ENCODE data around the gene CNIH3.
A peak's percentile ranks its signal among the peaks of the same experiment; 100 is the strongest.

CNIH3 gene

DNA sequence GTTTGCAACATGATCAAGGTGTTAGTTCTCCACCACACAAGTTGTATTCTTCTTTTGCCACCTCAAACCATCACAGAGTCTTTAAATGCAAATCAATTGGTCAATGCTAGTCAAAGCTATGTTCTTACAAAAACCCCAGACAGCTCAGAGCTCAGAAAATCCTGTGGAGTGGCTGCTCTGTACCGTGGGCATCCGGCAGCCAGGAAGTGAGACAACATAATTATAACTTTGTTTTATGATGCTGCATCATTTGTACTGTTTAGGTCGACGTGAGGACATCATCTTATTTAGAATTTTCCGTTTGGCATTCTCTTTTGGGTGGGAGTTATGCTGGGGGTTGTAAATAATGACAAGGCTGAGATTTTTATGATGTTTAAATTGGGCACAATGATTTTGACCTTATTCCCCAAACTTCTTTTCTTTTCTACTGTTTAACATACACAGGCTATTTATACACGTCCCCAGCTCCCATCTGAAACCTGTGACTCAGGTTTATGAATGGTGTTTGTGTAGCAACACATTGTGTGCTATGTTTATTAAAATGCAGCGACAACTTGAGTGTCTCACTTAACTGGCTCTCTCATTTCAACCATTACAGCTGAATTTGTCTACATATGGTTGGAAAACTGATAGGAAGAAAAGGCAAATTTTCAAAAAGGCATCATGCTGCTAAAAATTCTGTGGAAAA, 124.0 kb downstream of the CNIH3 start:
- DNase-seq (ENCODE audit: low read depth in 2 of 3, low spot score in 1 of 3), result no peak

DNA sequence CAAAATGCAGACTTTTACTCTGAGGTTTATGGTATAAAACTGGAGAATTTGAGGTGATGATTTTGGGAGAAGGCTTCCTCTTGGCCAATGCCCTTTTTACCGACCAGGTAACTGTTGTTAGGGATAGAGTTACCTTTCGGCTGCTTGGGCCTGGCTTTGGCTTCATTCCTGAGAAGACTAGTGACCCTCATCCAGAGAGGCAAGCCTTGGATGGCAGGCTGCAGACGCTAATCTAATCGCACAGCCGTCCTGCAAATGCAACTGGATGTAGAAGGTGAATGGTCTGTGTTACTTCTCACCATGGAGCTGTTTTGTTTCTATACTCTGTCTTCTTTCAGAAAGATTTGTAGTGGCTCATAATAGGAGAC, 124.6 kb downstream of the CNIH3 start:
- no peak for DNase-seq (ENCODE audit: low read depth in 2 of 3, low spot score in 1 of 3)

- no peak for DNase-seq (ENCODE audit: low read depth in 2 of 3, low spot score in 1 of 3)
Measured at GRCh38 chr1:224742349-224742748, 126.2 kb downstream of the CNIH3 start.

DNA sequence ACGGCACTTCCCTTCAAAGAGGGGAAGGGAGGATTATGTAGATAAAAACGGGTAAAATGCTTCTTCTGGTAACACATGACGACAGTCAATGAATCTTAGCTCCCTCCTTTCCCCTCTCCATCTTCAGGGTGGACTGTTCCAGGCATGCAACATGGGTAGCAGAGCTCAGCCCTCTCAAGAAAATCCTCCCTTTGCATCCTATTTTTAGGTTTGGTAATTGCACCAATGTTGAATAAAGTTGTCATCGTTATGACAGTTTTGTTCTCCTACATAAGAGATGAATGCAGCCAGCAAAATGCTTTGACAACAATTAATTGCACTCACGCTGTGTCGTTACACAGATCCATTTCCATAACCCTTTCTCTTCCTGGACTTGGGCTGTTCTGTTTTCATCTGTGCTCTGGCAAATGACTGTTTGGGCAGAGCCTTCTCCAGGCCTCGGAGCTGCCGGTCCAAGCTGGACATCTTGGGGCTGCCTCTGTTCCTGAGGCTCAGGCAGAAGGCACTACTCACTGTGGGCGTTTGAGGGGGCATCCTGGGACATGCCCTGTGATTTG, 127.6 kb downstream of the CNIH3 start:
- DNase-seq (ENCODE audit: low read depth in 2 of 3, low spot score in 1 of 3), result no peak

DNA sequence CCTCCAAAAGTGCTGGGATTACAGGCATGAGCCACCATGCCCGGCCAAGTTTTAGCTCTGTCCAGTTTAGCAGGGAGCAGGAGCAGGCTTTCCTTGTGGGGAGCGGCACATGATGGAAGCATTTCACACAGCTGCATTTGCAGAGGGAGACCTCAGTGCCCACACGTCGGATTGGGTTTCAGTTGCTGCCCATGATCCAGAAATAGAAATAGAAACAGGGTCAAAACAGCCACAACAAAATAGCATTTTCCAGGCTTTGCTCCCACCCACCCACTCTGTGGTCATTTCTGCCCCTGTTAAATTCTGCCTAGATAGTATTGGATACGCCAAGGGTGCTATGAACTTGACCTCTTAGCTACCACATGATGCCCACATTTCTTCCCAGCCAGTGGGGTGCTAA, 128.4 kb downstream of the CNIH3 start:
- DNase-seq (ENCODE audit: low read depth in 2 of 3, low spot score in 1 of 3), result no peak

GRCh38 chr1:224745394-224745793, 129.3 kb downstream of the CNIH3 start:
- DNase-seq (ENCODE audit: low read depth in 2 of 3, low spot score in 1 of 3), result no peak

GRCh38 chr1:224745924-224746323, 129.8 kb downstream of the CNIH3 start:
- DNase-seq (ENCODE audit: low read depth in 2 of 3, low spot score in 1 of 3), result no peak

GRCh38 chr1:224747578-224747977, 131.5 kb downstream of the CNIH3 start:
- DNase-seq (ENCODE audit: low read depth in 2 of 3, low spot score in 1 of 3), result peak in 1 of 3 donors; percentile 2

- DNase-seq (ENCODE audit: low read depth in 2 of 3, low spot score in 1 of 3), result no peak
Measured at GRCh38 chr1:224749916-224750315, 133.8 kb downstream of the CNIH3 start.

GRCh38 chr1:224751624-224752311, 135.7 kb downstream of the CNIH3 start:
- DNase-seq (ENCODE audit: low read depth in 2 of 3, low spot score in 1 of 3), result no peak

DNA sequence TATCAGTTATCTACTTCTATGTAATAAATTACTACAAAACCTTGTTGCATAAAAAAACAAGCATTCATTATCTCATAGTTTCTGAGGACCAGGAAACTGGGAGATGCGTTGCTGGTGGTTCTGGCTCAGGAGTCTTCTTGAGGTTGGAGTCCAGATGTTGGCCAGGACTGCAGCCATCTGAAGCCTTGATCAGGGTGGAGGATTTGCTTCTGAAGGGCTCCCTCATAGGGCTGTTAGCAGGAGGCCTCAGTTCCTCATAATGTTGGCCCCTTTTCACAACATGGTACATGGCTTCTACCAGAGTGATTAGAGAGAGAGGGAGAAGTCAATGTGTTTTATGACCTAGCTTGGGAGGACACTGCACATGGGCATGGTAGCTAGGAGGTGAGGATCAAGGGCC, 137.4 kb downstream of the CNIH3 start:
- DNase-seq (ENCODE audit: low read depth in 2 of 3, low spot score in 1 of 3), result no peak

- no peak for DNase-seq (ENCODE audit: low read depth in 2 of 3, low spot score in 1 of 3)
Measured at GRCh38 chr1:224755586-224755985, 139.5 kb downstream of the CNIH3 start.

DNA sequence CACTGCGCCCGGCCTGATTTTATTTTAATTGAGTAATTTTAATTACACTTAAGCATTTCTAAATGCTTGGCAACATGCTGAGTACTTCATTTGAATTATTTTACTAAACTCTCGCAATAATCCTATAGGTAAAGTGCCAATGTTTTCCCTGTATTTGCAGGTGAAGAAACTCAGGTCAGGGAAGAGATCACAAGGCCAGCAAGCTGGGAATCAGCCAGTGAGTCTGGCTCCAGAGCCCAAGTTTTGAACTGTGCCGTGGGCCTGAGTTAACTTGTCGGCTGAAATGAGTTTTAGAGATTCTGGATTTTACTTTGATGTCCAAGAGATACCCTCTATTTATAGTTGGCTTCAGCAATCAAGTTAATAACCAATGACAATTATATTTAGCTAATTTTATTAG, 141.4 kb downstream of the CNIH3 start:
- no peak for DNase-seq (ENCODE audit: low read depth in 2 of 3, low spot score in 1 of 3)

DNA sequence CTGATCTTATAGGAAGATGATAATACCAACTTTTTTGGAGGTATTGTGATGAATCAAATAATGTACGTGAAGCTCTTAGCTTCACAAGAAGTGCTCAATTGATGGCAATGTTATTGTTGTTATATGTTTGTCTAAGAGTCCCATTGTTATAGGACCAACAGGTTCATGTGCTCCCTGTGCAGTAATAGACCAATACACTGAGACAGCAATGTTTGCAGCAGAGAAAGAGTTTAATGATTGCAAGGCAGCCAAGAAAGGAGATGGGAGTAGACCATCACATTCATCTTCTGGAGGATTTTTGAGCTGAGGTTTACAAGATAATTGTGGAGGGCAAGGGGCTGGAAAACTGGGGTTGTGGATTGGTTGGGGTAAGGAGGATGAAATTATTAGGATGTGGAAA, 143.0 kb downstream of the CNIH3 start:
- DNase-seq (ENCODE audit: low read depth in 2 of 3, low spot score in 1 of 3), result no peak

- DNase-seq (ENCODE audit: low read depth in 2 of 3, low spot score in 1 of 3), result no peak
Measured at GRCh38 chr1:224759681-224760091, 143.6 kb downstream of the CNIH3 start.

DNA sequence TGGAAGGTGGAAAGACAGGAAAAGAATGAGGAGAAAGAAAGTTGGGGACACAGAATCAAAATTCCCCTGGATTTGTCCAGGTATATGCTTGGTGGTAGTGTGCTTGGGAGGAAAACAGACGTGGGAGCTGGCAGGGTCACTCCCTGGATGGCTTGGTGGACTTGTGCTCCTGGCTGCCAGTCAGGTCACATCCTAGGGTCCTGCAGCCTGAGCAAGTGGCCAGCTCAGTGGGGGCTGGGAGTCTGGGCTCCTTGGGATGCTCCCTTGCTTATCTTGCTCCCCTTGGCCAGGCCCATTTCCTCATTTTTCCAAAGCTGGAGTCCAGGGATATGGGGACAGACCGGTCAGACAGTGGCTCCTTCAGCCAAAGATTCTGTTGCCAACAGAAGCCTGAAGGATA, 144.0 kb downstream of the CNIH3 start:
- DNase-seq (ENCODE audit: low read depth in 2 of 3, low spot score in 1 of 3), result no peak

- no peak for DNase-seq (ENCODE audit: low read depth in 2 of 3, low spot score in 1 of 3)
Measured at GRCh38 chr1:224761245-224761644, 145.1 kb downstream of the CNIH3 start.

DNA sequence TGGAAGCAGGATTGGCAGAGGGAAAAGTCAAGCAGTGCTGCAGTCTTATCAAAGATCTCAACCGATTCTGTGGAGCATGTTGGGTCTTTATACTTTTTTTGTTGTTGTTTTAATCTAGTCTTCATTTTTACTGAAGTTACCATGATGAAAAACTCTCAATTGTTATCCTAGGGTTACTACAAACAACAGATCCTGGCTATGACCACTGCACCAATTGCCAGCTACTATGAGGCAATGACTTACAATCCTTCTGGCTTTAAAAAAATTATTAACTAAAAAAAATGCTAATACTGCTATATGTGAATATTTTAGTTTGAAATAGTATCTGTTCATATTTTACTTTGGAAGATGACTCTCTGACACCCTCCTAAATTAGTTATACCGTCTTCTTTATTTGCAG, 145.9 kb downstream of the CNIH3 start:
- no peak for DNase-seq (ENCODE audit: low read depth in 2 of 3, low spot score in 1 of 3)

DNA sequence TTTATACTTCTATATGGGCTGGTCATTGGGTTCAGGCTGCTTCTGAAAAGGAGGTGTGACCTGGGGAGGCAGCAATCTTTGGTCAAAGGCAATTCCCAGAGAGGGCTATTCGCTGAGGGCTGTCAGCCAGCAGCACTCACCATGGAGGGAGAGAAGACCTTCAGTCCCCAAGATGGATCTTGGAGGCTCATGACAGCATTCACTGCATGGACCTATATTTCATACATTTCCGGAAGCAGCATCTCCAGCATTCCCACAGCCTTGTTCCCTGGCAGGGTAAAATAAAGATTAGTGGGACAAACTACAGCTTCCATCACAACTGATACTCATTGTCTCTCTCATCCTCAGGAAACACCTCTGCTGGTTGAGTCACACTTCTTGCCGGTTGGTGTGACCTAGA, 146.6 kb downstream of the CNIH3 start:
- DNase-seq (ENCODE audit: low read depth in 2 of 3, low spot score in 1 of 3), result no peak

- no peak for DNase-seq (ENCODE audit: low read depth in 2 of 3, low spot score in 1 of 3)
Measured at GRCh38 chr1:224763126-224763775, 147.1 kb downstream of the CNIH3 start.

GRCh38 chr1:224766266-224766665, 150.1 kb downstream of the CNIH3 start:
- DNase-seq (ENCODE audit: low read depth in 2 of 3, low spot score in 1 of 3), result no peak

DNA sequence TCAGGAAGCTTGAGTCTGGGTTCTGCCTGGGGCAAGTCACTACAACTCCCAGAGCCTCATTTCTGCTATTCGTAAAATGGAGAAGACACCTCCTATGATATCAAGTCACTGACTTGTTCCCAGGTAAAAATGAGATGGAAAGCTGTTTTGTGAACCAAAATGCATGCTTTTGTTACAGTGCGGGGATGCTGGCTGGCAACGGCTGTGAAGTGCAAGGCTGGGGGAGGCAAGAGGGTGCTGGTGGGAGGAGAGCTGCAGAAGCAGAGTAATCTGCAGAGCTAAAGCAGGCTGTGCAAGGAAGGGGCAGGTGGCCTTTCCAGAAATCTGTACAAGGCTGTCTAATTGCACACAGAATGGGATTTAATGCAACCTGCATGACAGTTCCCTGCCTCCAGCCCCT, 150.9 kb downstream of the CNIH3 start:
- no peak for DNase-seq (ENCODE audit: low read depth in 2 of 3, low spot score in 1 of 3)

Data from stimulated activated CD4-positive, alpha-beta T cell treated with anti-CD3 and anti-CD28 coated beads, Interleukin-12 subunit alpha, Interleukin-12 subunit beta, amount 100 ng/mL, for 48 hours (primary cell).